Astrocyte of the cerebellum (primary cell): ENCODE measurements around the gene NDUFA5.

Experiments
- DNase-seq: peaks from one replicate; pipeline ENCODE4 v3.0.0-alpha.2; 2011; ENCODE audit warnings: low read depth
- H3K4me3 ChIP-seq: 2 replicates; pipeline ENCODE4 v1.5.1; 2011; ENCODE audit warnings: mild to moderate bottlenecking, low read depth, low read length, moderate library complexity
- CTCF ChIP-seq: IDR thresholded peaks from 2 replicates; pipeline ENCODE4 v1.5.1; 2012; ENCODE audit warnings: low read length, low read depth, moderate library complexity, mild to moderate bottlenecking; ENCODE audit errors: missing control alignments
- in situ Hi-C: cut with HindIII; loops from 2 replicates; pipeline ENCODE4 v1.10.0; 2017; ENCODE audit warnings: low sequenced_read_pairs

Gene NDUFA5

GRCh38 chr7:123522066-123522465 lies 35.6 kb downstream of the NDUFA5 start:
- in situ Hi-C loops: no loop called here
- TF ChIP-seq CTCF: no peak
- no peak for DNase-seq
- no peak overlapping the region for H3K4me3 ChIP-seq

GRCh38 chr7:123505221-123505620 lies 52.4 kb downstream of the NDUFA5 start:
- H3K4me3 ChIP-seq: no peak overlapping the region
- TF ChIP-seq CTCF: no peak
- no peak for DNase-seq
- in situ Hi-C loops: no loop called here

GRCh38 chr7:123502201-123502600 lies 55.4 kb downstream of the NDUFA5 start:
- DNase-seq: no peak
- no peak overlapping the region for H3K4me3 ChIP-seq
- in situ Hi-C loops: no loop called here
- TF ChIP-seq CTCF: no peak

GRCh38 chr7:123500878-123501489 lies 56.6 kb downstream of the NDUFA5 start:
- no peak for DNase-seq
- TF ChIP-seq CTCF: no peak
- in situ Hi-C loops: no loop called here
- no peak overlapping the region for H3K4me3 ChIP-seq

DNA sequence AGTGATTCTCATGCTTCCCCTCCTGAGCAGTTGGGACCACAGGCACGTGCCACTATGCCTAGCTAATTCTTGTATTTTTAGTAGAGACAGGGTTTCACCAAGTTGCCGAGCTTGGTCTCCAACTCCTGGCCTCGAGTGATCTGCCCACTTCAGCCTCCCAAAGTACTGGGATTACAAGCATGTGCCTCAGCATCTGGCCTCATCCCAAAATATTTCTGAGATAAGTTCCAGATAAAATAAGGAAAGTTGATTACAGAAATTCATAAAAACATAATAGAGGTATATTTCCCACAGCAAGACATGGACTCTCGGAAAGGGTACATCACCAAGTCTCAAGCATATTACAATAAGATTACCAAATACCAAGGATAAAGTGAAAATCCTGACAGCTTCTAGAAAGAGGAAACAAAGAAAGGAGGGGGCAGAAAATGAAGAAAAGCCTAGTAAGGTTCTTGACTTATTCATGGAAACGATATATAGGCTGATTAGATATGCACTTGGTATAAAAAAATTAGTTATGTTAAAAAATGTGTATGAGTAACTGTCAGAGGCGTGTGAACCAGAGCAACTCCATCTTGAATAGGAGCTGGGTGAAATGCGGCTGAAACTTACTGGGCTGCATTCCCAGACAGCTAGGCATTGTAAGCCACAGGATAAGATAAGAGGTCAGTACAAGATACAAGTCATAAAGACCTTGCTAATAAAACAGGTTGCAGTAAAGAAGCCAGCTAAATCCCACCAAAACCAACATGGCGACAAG lies 58.2 kb downstream of the NDUFA5 start:
- H3K4me3 ChIP-seq: no peak overlapping the region
- in situ Hi-C loops: no loop called here
- no peak for DNase-seq
- TF ChIP-seq CTCF: no peak

DNA sequence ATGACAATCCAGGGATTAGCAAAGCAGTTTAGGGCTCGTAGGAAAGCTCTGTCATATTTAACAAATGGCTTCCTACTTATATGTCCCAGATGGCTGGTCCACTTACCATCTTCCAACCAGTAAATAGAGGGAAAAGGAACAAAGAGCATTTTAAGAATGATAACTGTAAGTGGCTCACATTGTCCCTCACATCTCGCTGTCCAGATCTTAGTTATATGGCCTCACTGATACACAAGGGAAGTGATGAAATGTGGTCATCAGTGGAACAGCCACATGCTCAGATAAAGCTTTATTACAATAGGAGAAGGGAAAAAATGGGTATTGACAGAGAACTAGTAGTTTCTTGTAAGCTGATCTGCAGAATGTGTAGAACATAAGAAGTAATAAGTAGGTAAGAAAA lies 59.0 kb downstream of the NDUFA5 start:
- in situ Hi-C loops: no loop called here
- DNase-seq: no peak
- no peak for TF ChIP-seq CTCF

More for the DNA sequence above, 59.0 kb downstream of the NDUFA5 start:
- no peak overlapping the region for H3K4me3 ChIP-seq
